Vagina (tissue), 2 donors: Measurements from ENCODE around the gene KBTBD8.

Experiments used
- POLR2A ChIP-seq, 2 donors: fragments of 450-650 bp; IDR thresholded peaks; one replicate each; pipeline ENCODE4 v1.6.1; 2017; ENCODE audit warnings: antibody characterized with exemption in 2 of 2, mild to moderate bottlenecking in 2 of 2, moderate library complexity in 2 of 2
- POLR2AphosphoS5 ChIP-seq, 2 donors: sonication (generic); formaldehyde crosslinking; IDR thresholded peaks; one replicate each; pipeline ENCODE4 v1.9.0; 2017; ENCODE audit warnings: antibody characterized with exemption in 2 of 2, mild to moderate bottlenecking in 2 of 2, low read depth in 1 of 2; ENCODE audit not compliant: insufficient read depth in 1 of 2
- TF ChIP-seq, protein P1 (sequence below), 3 experiments: fragments of 450-650 bp in 2 of 3; fragments of 200-600 bp in 1 of 3; sonication (generic) in 1 of 3; IDR thresholded peaks; one replicate each; pipeline ENCODE4 v1.5.1; 2017 to 2019; ENCODE audit warnings: antibody characterized with exemption in 3 of 3, mild to moderate bottlenecking in 2 of 3, moderate library complexity in 2 of 3

- TF ChIP-seq, protein P1, sequence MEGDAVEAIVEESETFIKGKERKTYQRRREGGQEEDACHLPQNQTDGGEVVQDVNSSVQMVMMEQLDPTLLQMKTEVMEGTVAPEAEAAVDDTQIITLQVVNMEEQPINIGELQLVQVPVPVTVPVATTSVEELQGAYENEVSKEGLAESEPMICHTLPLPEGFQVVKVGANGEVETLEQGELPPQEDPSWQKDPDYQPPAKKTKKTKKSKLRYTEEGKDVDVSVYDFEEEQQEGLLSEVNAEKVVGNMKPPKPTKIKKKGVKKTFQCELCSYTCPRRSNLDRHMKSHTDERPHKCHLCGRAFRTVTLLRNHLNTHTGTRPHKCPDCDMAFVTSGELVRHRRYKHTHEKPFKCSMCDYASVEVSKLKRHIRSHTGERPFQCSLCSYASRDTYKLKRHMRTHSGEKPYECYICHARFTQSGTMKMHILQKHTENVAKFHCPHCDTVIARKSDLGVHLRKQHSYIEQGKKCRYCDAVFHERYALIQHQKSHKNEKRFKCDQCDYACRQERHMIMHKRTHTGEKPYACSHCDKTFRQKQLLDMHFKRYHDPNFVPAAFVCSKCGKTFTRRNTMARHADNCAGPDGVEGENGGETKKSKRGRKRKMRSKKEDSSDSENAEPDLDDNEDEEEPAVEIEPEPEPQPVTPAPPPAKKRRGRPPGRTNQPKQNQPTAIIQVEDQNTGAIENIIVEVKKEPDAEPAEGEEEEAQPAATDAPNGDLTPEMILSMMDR (IDR thresholded peaks at IDR 0.05): no peak
- TF ChIP-seq POLR2A (IDR thresholded peaks at IDR 0.05): no peak
- no peak for TF ChIP-seq POLR2AphosphoS5 (IDR thresholded peaks at IDR 0.05; ENCODE audit: insufficient read depth in 1 of 2, low read depth in 1 of 2)
Observed at GRCh38 chr3:67048715-67049074, 50.6 kb downstream of the KBTBD8 start.
